ENCODE results near the gene ZBTB44.
A peak's percentile ranks its signal among the peaks of the same experiment; 100 is the strongest.

ZBTB44 gene

GRCh38 chr11:130214861-130215530 is 99.7 kb downstream of the ZBTB44 start:
- peak; percentile 16 for DNase-seq (ENCODE audit: low spot score)

- no peak for DNase-seq (ENCODE audit: low spot score)
These were observed 100.8 kb downstream of the ZBTB44 start for GRCh38 chr11:130213979-130214281.

- DNase-seq (ENCODE audit: low spot score) = peak; percentile 87
These were observed 101.4 kb downstream of the ZBTB44 start for GRCh38 chr11:130213143-130213978.

GRCh38 chr11:130212431-130212961 is 102.2 kb downstream of the ZBTB44 start:
- peak; percentile 45 for DNase-seq (ENCODE audit: low spot score)

- DNase-seq (ENCODE audit: low spot score) = peak; percentile 33
These were observed 102.8 kb downstream of the ZBTB44 start for GRCh38 chr11:130211781-130212401.

- DNase-seq (ENCODE audit: low spot score) = no peak
These were observed 103.6 kb downstream of the ZBTB44 start for GRCh38 chr11:130211144-130211543.

GRCh38 chr11:130209954-130210854 is 104.5 kb downstream of the ZBTB44 start:
- no peak for DNase-seq (ENCODE audit: low spot score)

GRCh38 chr11:130209128-130209932 is 105.4 kb downstream of the ZBTB44 start:
- DNase-seq (ENCODE audit: low spot score) = no peak

- DNase-seq (ENCODE audit: low spot score) = no peak
These were observed 106.2 kb downstream of the ZBTB44 start for GRCh38 chr11:130208241-130209127.

GRCh38 chr11:130206141-130206540 is 108.6 kb downstream of the ZBTB44 start:
- peak; percentile 19 for DNase-seq (ENCODE audit: low spot score)

GRCh38 chr11:130204703-130205095 is 110.0 kb downstream of the ZBTB44 start:
- no peak for DNase-seq (ENCODE audit: low spot score)

- DNase-seq (ENCODE audit: low spot score) = no peak
These were observed 110.7 kb downstream of the ZBTB44 start for GRCh38 chr11:130203766-130204702.

- DNase-seq (ENCODE audit: low spot score) = no peak
These were observed 111.7 kb downstream of the ZBTB44 start for GRCh38 chr11:130202818-130203689.

- no peak for DNase-seq (ENCODE audit: low spot score)
These were observed 112.5 kb downstream of the ZBTB44 start for GRCh38 chr11:130202009-130202817.

- DNase-seq (ENCODE audit: low spot score) = no peak
These were observed 113.7 kb downstream of the ZBTB44 start for GRCh38 chr11:130201026-130201425.

- no peak for DNase-seq (ENCODE audit: low spot score)
These were observed 114.9 kb downstream of the ZBTB44 start for GRCh38 chr11:130199792-130200191.

GRCh38 chr11:130198964-130199363 is 115.8 kb downstream of the ZBTB44 start:
- DNase-seq (ENCODE audit: low spot score) = no peak
